HepG2 (cell line): ENCODE results near the gene ADGRL1. TPM values are rescaled to one million over a fixed set of nuclear protein-coding genes. Genes with fewer than 3 reads are reported as not detected.

Experiments
- ATAC-seq: fragments of 200-7000 bp; cut with Tn5 transposase; 3 replicates; pipeline ENCODE4 v1.9.1; 2020; ENCODE audit warnings: mild to moderate bottlenecking, moderate library complexity
- BruUV-seq: library from RNA; stranded (reverse); fragments of 400-500 nt; replicated peaks from 2 replicates; lab custom pipeline; 2021; lab: Mats Ljungman, UMichigan
- CTCF ChIA-PET: fragments of 300-600 bp; formaldehyde crosslinking; extraction: SDS; loops from one replicate; lab custom pipeline; 2021; ENCODE audit warnings: low total read pairs, inconsistent platforms, low intra/inter-chr PET ratio; lab: Yijun Ruan, JAX
- POLR2A ChIA-PET: fragments of 350-600 bp; sonication (Branson Sonifier 250); formaldehyde crosslinking; loops from one replicate; lab custom pipeline; 2020; ENCODE audit warnings: antibody characterized with exemption, inconsistent platforms; lab: Yijun Ruan, JAX
- DNase-seq: peaks from one replicate; pipeline ENCODE4 v3.0.0-alpha.2; 2015; ENCODE audit warnings: low spot score
- FAIRE-seq: peaks from 3 replicates; lab custom pipeline; 2011; peaks lifted over from hg19 to GRCh38; lab: Jason Lieb, UNC
- H2AFZ ChIP-seq: one replicate; pipeline ENCODE4 v1.6.1; 2011; ENCODE audit warnings: low read length, inconsistent platforms
- H3K27ac ChIP-seq: fragments of 300-600 bp; 3 replicates; pipeline ENCODE4 v1.8.0; 2011; ENCODE audit warnings: mixed run types, mild to moderate bottlenecking, mixed read lengths, low read length, inconsistent platforms; ENCODE audit not compliant: insufficient read depth; ENCODE audit errors: extremely low read length
- H3K27me3 ChIP-seq, 2 experiments: fragments of 200-600 bp in 1 of 2; 2 replicates in 1 of 2; 3 replicates in 1 of 2; pipeline versions ENCODE4 v1.6.0 to v1.8.0; 2011; ENCODE audit warnings: low read length in 2 of 2, mild to moderate bottlenecking in 2 of 2, moderate library complexity in 2 of 2, inconsistent platforms in 1 of 2; ENCODE audit not compliant: insufficient read depth in 2 of 2, control insufficient read depth in 1 of 2
- H3K36me3 ChIP-seq, 2 experiments: fragments of 200-600 bp in 1 of 2; replicated peaks in 1 of 2; 2 replicates in 1 of 2; 3 replicates in 1 of 2; pipeline versions ENCODE4 v1.5.1 to v1.8.0; 2011; ENCODE audit warnings: low read length in 2 of 2, inconsistent platforms in 1 of 2; ENCODE audit not compliant: insufficient read depth in 2 of 2, control insufficient read depth in 1 of 2
- H3K4me1 ChIP-seq: 2 replicates; pipeline ENCODE4 v1.5.1; 2012; ENCODE audit warnings: low read length, inconsistent platforms; ENCODE audit not compliant: insufficient read depth
- H3K4me2 ChIP-seq: 2 replicates; pipeline ENCODE4 v1.6.0; 2011; ENCODE audit warnings: low read depth, low read length, inconsistent platforms
- H3K4me3 ChIP-seq, 3 experiments: fragments of 200-600 bp in 1 of 3; sonication (generic), shearing (Covaris generic) in 1 of 3; replicated peaks in 1 of 3; 2 replicates each; pipeline ENCODE4 v1.5.1; 2011 to 2016; ENCODE audit warnings: low read length in 3 of 3, inconsistent platforms in 2 of 3, low read depth in 2 of 3, mild to moderate bottlenecking in 2 of 3, control low read depth in 1 of 3, mixed read lengths in 1 of 3; ENCODE audit not compliant: insufficient read depth in 1 of 3
- H3K79me2 ChIP-seq: one replicate; pipeline ENCODE4 v1.6.1; 2011; ENCODE audit warnings: low read length, inconsistent platforms; ENCODE audit not compliant: insufficient read depth
- H3K9ac ChIP-seq: 2 replicates; pipeline ENCODE4 v1.6.0; 2011; ENCODE audit warnings: mild to moderate bottlenecking, low read depth, low read length, inconsistent platforms; ENCODE audit not compliant: insufficient read depth
- H3K9me3 ChIP-seq: 2 replicates; pipeline ENCODE4 v1.5.1; 2012; ENCODE audit warnings: mild to moderate bottlenecking, low read length
- H4K20me1 ChIP-seq: 2 replicates; pipeline ENCODE4 v1.6.0; 2011; ENCODE audit warnings: inconsistent platforms, mild to moderate bottlenecking, low read length, moderate library complexity; ENCODE audit not compliant: insufficient read depth
- FOXM1 ChIP-seq: sonication (generic); formaldehyde crosslinking; IDR thresholded peaks from 2 replicates; pipeline ENCODE4 v1.5.0; 2020; ENCODE audit warnings: missing genetic modification reagents
- HIC2 ChIP-seq: sonication (generic); formaldehyde crosslinking; IDR thresholded peaks from 2 replicates; pipeline ENCODE4 v1.9.0; 2022; ENCODE audit warnings: low read depth, missing genetic modification reagents
- HNF4A ChIP-seq: sonication (generic); formaldehyde crosslinking; IDR thresholded peaks from 2 replicates; pipeline ENCODE4 v1.4.0; 2020; ENCODE audit warnings: missing genetic modification reagents
- HNF4G ChIP-seq, 2 experiments: sonication (generic) in 1 of 2; formaldehyde crosslinking in 1 of 2; IDR thresholded peaks; 2 replicates each; pipeline versions ENCODE4 v1.4.0 to v1.6.1; 2011 to 2020; ENCODE audit warnings: borderline replicate concordance in 2 of 2, low read depth in 2 of 2, mild to moderate bottlenecking in 2 of 2, low read length in 1 of 2, missing genetic modification reagents in 1 of 2, moderate library complexity in 1 of 2
- MYPOP ChIP-seq: sonication (generic); formaldehyde crosslinking; IDR thresholded peaks from 2 replicates; pipeline ENCODE4 v1.8.1; 2023; ENCODE audit warnings: mild to moderate bottlenecking, moderate library complexity, missing genetic modification reagents
- ZMYM3 ChIP-seq: sonication (generic); formaldehyde crosslinking; IDR thresholded peaks from 2 replicates; pipeline ENCODE4 v1.5.1; 2020; ENCODE audit warnings: mild to moderate bottlenecking, missing genetic modification reagents
- ZNF629 ChIP-seq: sonication (generic); formaldehyde crosslinking; conservative IDR thresholded peaks from 2 replicates; pipeline ENCODE4 v1.5.0; 2020; ENCODE audit warnings: missing genetic modification reagents
- ZNF652 ChIP-seq: IDR thresholded peaks from 2 replicates; pipeline ENCODE4 v1.6.1; 2016; ENCODE audit warnings: low read depth, borderline replicate concordance
- WGBS: methylation state at CpG from one replicate; pipeline ENCODE4 v1.1.6; 2017; ENCODE audit warnings: low lambda C conversion rate; 5-methylcytosine and 5-hydroxymethylcytosine counted together
- in situ Hi-C: cut with HindIII; loops from 2 replicates; pipeline ENCODE4 v1.10.0; 2017; ENCODE audit warnings: low pct_unique_long_range_greater_than_20kb; ENCODE audit not compliant: extremely low pct_ligation_motif_present
- intact Hi-C: fragments of 100-400 bp; cut with micrococcal nuclease; formaldehyde crosslinking; loops from one replicate; pipeline ENCODE4 v1.10.0; 2022; ENCODE audit not compliant: unreplicated experiment
- polyA plus RNA-seq, 8 experiments: library from polyadenylated mRNA; depleted of rRNA in 3 of 8; stranded (reverse) in 7 of 8; unstranded in 1 of 8; fragments of >200 nt; fragmentation: Illumina TruSeq in 4 of 8; extraction: Trizol in 4 of 8; gene quantifications; 2 replicates each; pipeline versions ENCODE4 v1.2.1 to v1.2.3, GENCODE V29; 2011 to 2016; ENCODE audit warnings: low read depth in 4 of 8, missing spikeins in 1 of 8, mixed read lengths in 1 of 8; ENCODE audit not compliant: insufficient read depth in 1 of 8
- total RNA-seq, 5 experiments: library from RNA; depleted of rRNA; stranded (reverse); fragments of >200 nt; fragmentation: Illumina TruSeq; extraction: Trizol; gene quantifications; 2 replicates each; pipeline ENCODE4 v1.2.3, GENCODE V29; 2016; ENCODE audit warnings: low read depth in 1 of 5
- TF ChIP-seq, protein P1 (sequence below): sonication (generic); formaldehyde crosslinking; IDR thresholded peaks from 2 replicates; pipeline ENCODE4 v1.5.1; 2020; ENCODE audit warnings: mild to moderate bottlenecking, missing genetic modification reagents, moderate library complexity

Gene ADGRL1
- total and polyA plus RNA-seq, 2 of the 13 experiments (the other 11 are each of a cell fraction or from before 2014, with no cell fraction given): 0.49 to 1.7 TPM

- no peaks in the 10 kb centered on the region for H3K9me3 ChIP-seq
- no peaks in the 10 kb centered on the region for H4K20me1 ChIP-seq
- H3K27ac ChIP-seq: no peak overlapping the region
- CTCF ChIA-PET: no interaction called here
- no peak overlapping the region for H3K4me3 ChIP-seq
- H3K4me2 ChIP-seq: no peak overlapping the region
- DNase-seq (no peak), ATAC-seq (no peak)
- H3K27me3 ChIP-seq: no peaks in the 10 kb centered on the region
- H3K79me2 ChIP-seq: no peaks in the 10 kb centered on the region
- intact Hi-C loops: no loop called here
- H3K36me3 ChIP-seq: peaks cover 0 to 2% of the 10 kb centered on the region in 2 experiments; a peak in 1 of 5 replicates
- no peak overlapping the region for H2AFZ ChIP-seq
- TF ChIP-seq ZMYM3 (CRISPR knock-in tag) (0 out of 2 replicates have a peak, but pooled peaks have one; percentile 23), HNF4A (CRISPR knock-in tag) (peak; percentile 10; the same call in 1 of the 2 replicates), MYPOP (no peak), FOXM1 (CRISPR knock-in tag) (no peak), ZNF629 (CRISPR knock-in tag) (peak; percentile 89), HIC2 (CRISPR knock-in tag) (peak; percentile 37; the same call in 1 of the 2 replicates), ZNF652 (CRISPR knock-in tag) (peak; percentile 89), HNF4G (IDR thresholded peaks at IDR 0.05; ENCODE audit: borderline replicate concordance, low read depth, low read length) (0 out of 2 replicates have a peak, but pooled peaks have one; percentile 15), HNF4G (CRISPR knock-in tag; IDR thresholded peaks at IDR 0.05; ENCODE audit: borderline replicate concordance, low read depth) (no peak)
- TF ChIP-seq, protein P1, sequence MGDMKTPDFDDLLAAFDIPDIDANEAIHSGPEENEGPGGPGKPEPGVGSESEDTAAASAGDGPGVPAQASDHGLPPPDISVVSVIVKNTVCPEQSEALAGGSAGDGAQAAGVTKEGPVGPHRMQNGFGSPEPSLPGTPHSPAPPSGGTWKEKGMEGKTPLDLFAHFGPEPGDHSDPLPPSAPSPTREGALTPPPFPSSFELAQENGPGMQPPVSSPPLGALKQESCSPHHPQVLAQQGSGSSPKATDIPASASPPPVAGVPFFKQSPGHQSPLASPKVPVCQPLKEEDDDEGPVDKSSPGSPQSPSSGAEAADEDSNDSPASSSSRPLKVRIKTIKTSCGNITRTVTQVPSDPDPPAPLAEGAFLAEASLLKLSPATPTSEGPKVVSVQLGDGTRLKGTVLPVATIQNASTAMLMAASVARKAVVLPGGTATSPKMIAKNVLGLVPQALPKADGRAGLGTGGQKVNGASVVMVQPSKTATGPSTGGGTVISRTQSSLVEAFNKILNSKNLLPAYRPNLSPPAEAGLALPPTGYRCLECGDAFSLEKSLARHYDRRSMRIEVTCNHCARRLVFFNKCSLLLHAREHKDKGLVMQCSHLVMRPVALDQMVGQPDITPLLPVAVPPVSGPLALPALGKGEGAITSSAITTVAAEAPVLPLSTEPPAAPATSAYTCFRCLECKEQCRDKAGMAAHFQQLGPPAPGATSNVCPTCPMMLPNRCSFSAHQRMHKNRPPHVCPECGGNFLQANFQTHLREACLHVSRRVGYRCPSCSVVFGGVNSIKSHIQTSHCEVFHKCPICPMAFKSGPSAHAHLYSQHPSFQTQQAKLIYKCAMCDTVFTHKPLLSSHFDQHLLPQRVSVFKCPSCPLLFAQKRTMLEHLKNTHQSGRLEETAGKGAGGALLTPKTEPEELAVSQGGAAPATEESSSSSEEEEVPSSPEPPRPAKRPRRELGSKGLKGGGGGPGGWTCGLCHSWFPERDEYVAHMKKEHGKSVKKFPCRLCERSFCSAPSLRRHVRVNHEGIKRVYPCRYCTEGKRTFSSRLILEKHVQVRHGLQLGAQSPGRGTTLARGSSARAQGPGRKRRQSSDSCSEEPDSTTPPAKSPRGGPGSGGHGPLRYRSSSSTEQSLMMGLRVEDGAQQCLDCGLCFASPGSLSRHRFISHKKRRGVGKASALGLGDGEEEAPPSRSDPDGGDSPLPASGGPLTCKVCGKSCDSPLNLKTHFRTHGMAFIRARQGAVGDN (CRISPR knock-in tag): peak; percentile 46
- TF ChIP-seq, all 625 proteins: peak for 7
- no peak for FAIRE-seq
- Histone ChIP-seq H3K9ac (no peak overlapping the region), H3K4me1 (peaks cover 48% of the 10 kb centered on the region)
- in situ Hi-C loops: no loop called here
- WGBS: no CpG with 5 or more reads among the region's 2 CpGs
- POLR2A ChIA-PET: no interaction called here
- BruUV-seq: no TSS peak
Observed at GRCh38 chr19:14110650-14111049, 95.3 kb downstream of the ADGRL1 start.
